Right ventricle myocardium superior (tissue), 1 donor: ENCODE measurements around the gene TMEM164. TPM values are rescaled to one million over a fixed set of nuclear protein-coding genes. Genes with fewer than 3 reads are reported as not detected.

ENCODE experiments used
- ATAC-seq: fragments of 200-7000 bp; cut with Tn5 transposase; one replicate; pipeline ENCODE4 v1.9.1; 2020; ENCODE audit warnings: mild to moderate bottlenecking; ENCODE audit not compliant: poor library complexity
- DNase-seq: peaks from one replicate; pipeline ENCODE4 v3.0.0-alpha.2; 2020
- intact Hi-C: fragments of 100-400 bp; cut with DNase I; formaldehyde crosslinking; loops from one replicate; pipeline ENCODE4 v1.11.2; 2022
- microRNA-seq: library from miRNA; unstranded; fragments of <30 nt; microRNA quantifications from one replicate; pipeline ENCODE4 v1.2.0, GENCODE V29; 2020
- total RNA-seq: library from RNA; stranded (reverse); fragmentation: NEBNext Ultra II Directional; extraction: Animal tissue kit (Norgen Biotek cat#: 25700); gene quantifications from one replicate; pipeline ENCODE4 v1.2.1, GENCODE V29; 2021
- donor health status: DM: no; HTN: yes; CAD: no; lungs with severe emphysema.

The TMEM164 gene
- total RNA-seq, 1 donor from 2014 or later = 47.1 TPM

- intact Hi-C loops = no loop called here
- ATAC-seq (no peak), DNase-seq (no peak)
Measured at GRCh38 chrX:110211340-110211739, 208.4 kb downstream of the TMEM164 start.

GRCh38 chrX:110212299-110212698 is 209.4 kb downstream of the TMEM164 start:
- intact Hi-C loops = no loop called here
- DNase-seq (no peak), ATAC-seq (no peak)

DNA sequence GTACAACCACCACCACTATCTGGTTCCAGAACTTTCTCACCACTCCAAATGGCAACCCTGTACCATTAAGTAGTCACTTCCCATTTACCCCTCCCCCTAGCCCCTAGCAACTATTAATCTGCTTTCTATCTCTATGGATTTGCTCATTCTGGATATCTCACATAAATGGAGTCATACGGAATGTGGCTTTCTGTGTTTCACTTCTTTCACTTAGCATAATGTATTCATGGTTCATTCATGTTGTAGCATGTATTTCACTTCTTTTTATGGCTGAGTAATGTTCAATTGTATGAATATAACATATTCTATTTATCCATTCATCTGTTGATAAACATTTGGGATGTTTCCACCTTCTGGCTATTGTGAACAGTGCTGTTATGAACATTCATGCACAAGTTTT is 210.3 kb downstream of the TMEM164 start:
- ATAC-seq (no peak), DNase-seq (no peak)
- intact Hi-C loops = no loop called here

- DNase-seq = no peak
- no peak for ATAC-seq
- intact Hi-C loops = no loop called here
Measured at GRCh38 chrX:110214684-110215083, 211.8 kb downstream of the TMEM164 start.

DNA sequence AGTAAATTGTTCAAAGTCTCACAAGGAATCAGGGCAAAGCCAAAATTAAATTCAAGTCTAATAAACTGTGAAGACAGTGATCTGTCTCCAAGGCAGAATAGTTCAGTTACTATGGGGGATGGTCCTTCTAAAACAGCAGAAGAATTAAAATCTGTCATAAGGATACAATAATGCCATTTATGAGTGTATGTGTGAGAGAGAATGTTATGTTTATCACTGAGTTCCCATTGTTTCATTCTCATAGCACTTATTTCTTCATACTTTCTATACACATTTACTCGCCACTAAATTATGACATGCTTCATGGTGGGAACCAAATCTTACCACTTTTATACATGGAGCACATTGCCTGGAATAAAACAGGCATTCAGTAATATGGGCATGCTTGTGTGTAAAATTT is 212.5 kb downstream of the TMEM164 start:
- intact Hi-C loops = no loop called here
- ATAC-seq (no peak), DNase-seq (no peak)

DNA sequence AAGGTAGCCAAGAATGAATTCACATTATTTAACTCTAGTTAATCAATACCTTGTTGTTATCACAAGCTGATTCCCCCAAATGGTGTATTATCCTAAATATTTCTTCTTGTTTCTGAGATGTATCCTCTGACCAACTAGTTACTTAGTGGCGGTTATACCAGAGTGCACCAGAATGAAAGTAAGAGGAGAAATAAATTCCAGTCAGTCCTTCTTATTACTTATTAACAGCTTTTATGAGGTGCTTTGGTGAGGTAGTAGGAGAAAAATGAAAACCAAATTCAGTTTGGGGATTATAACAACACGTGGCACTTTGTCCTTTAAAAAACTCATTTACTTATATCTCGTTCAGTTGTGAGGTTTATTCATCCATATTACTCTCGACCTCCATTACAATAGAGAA is 213.1 kb downstream of the TMEM164 start:
- no peak for DNase-seq
- ATAC-seq = no peak
- intact Hi-C loops = no loop called here

DNA sequence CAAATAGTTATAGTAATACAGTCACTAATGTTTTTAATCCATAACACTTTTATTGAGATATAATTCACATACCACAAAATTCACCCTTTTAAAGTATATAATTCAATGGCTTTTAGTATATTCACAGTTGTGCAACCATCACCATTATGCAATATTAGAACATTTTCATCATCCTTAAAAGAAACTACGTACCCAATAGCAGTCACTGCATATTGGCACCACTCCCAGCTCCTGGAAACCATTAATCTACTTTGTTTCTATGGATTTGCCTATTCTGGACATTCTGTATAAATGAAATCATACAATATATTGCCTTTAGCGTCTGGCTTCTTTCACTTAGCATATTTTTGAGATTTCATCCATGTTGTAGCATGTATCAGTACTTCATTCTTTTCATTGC is 215.7 kb downstream of the TMEM164 start:
- DNase-seq (no peak), ATAC-seq (no peak)
- intact Hi-C loops = no loop called here

DNA sequence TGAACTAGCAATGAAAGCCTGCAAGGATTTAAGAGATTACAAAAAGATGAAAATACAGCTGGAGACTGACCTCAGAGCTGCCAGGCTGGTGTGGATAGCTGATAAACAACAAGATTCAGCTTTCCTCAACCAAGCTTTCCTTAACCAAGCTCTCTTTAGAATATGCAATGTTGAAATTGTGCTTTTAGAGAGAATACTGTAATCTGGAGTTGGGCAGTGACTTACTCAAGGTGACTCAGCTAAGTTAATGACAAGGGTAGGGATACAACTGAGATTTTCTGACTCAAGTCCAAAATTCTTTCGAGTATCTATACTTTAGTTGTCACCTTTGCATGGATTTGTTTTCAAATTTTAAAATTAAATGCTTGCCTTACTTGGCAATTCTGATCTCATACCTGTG is 217.0 kb downstream of the TMEM164 start:
- DNase-seq (no peak), ATAC-seq (no peak)
- intact Hi-C loops = no loop called here

DNA sequence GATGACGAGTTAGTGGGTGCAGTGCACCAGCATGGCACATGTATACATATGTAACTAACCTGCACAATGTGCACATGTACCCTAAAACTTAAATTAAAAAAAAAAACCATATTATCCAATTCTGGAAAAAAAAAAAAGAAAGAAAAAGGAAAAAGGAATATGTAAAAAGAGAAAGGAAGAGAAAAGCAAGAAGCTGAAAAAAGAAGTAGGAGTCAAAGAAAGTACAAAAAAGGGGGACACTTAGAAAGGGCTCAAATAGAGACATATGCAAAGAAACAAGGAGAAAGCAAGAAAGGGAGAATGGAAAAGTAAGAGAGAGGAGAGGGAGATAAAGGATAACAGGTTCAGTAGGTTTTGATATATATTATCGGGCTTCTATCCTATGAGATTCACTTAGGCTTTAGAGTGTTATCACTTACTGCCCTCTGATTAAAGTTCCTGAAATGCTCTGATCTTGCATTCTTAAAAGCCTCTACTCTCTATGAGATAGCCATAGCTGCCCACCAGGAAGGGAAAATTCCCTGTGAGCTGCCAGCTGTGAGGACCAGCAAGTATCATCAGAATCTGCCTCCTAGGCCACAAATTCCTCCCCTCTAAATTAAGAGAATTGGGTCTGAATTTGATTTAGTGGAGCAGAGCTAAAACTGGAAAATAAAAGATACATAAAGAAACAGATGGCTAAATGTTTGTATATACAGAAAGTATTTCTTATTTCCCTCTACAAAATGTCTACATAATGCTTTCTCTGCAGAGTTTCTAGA is 219.8 kb downstream of the TMEM164 start:
- intact Hi-C loops = no loop called here
- no peak for ATAC-seq
- no peak for DNase-seq

GRCh38 chrX:110224926-110225617 is 222.2 kb downstream of the TMEM164 start:
- intact Hi-C loops = no loop called here
- ATAC-seq (no peak), DNase-seq (no peak)

- DNase-seq = no peak
- no peak for ATAC-seq
- intact Hi-C loops = no loop called here
Measured at GRCh38 chrX:110226931-110227330, 224.0 kb downstream of the TMEM164 start.

Small RNA genes lying within 50 kb of the gene (microRNA-seq; reads per million reads assigned to microRNA genes)
- not detected for gene MIR3978
- gene MIR652 = 3,220 reads per million, percentile 89 among the genes with 10 or more reads in this experiment
